ENCODE measurements around the gene NUMBL. TPM values are rescaled to one million over a fixed set of nuclear protein-coding genes. Genes with fewer than 3 reads are reported as not detected.
A peak's percentile ranks its signal among the peaks of the same experiment; 100 is the strongest.
"Not testable (repeated sequence)": the region's sequence is repeated elsewhere in the genome, so short reads cannot be mapped to it uniquely, and the experiment has no call there.

NUMBL gene
- total and polyA plus RNA-seq, 4 donors = 1.1 to 4.6 (median 2.7) TPM

- not testable (repeated sequence) for H3K27me3 ChIP-seq (ENCODE audit: control insufficient read depth in 4 of 4, insufficient read depth in 4 of 4, low read length in 3 of 4); H3K36me3 ChIP-seq (ENCODE audit: control insufficient read depth in 4 of 4, insufficient read depth in 3 of 4, low read depth in 1 of 4, low read length in 3 of 4); H3K9me3 ChIP-seq (ENCODE audit: control insufficient read depth in 4 of 4, low read length in 3 of 4); H3K4me1 ChIP-seq (ENCODE audit: control insufficient read depth in 4 of 4, insufficient read depth in 4 of 4, low read length in 3 of 4); H3K4me3 ChIP-seq (ENCODE audit: low read depth in 1 of 3, low read length in 3 of 3); H3K9ac ChIP-seq (ENCODE audit: low read depth in 1 of 2, low read length in 2 of 2); H3K27ac ChIP-seq (ENCODE audit: low read depth in 1 of 2, low read length in 2 of 2); DNase-seq (ENCODE audit: low spot score)
- 79% methylated on average over 14 of the region's 14 CpGs for WGBS
These were observed 65.9 kb downstream of the NUMBL start for GRCh38 chr19:40624369-40625153.

DNA sequence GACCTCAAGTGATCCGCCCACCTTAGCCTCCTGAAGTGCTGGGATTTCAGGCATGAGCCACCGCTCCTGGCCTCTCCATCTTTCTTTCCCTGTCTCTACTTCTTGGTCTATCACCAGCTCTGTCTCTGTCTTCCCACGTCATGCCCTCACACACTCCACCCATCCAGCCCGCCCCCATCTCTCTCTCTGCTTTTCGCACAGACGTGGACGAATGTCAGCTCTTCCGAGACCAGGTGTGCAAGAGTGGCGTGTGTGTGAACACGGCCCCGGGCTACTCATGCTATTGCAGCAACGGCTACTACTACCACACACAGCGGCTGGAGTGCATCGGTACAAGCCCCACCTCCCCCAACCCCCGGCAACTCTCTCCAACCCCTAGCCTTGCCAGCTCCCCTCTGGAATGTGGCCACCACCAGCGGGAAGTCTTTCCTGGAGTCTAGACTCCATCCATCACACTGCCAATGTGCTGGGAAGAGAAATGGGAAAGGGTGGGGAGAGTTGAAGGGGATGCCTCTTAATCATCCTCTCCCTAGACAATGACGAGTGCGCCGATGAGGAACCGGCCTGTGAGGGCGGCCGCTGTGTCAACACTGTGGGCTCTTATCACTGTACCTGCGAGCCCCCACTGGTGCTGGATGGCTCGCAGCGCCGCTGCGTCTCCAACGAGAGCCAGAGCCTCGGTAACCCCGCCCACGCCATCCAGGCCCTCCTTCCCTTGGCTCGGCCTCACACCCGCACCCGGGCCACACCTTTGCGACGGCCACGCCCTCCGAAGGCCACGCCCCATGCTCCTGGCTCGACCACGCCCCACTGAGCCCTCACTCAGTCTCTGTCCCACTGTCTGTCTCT, 66.8 kb downstream of the NUMBL start:
- Histone ChIP-seq H3K9me3 (ENCODE audit: control insufficient read depth in 4 of 4, low read length in 3 of 4) (no peaks in the 10 kb centered on the region), H3K9ac (ENCODE audit: low read depth in 1 of 2, low read length in 2 of 2) (no peak overlapping the region), H3K27me3 (ENCODE audit: control insufficient read depth in 4 of 4, insufficient read depth in 4 of 4, low read length in 3 of 4) (no peaks in the 10 kb centered on the region), H3K4me1 (ENCODE audit: control insufficient read depth in 4 of 4, insufficient read depth in 4 of 4, low read length in 3 of 4) (no peaks in the 10 kb centered on the region), H3K27ac (ENCODE audit: low read depth in 1 of 2, low read length in 2 of 2) (no peak overlapping the region), H3K4me3 (ENCODE audit: low read depth in 1 of 3, low read length in 3 of 3) (no peak overlapping the region), H3K36me3 (ENCODE audit: control insufficient read depth in 4 of 4, insufficient read depth in 3 of 4, low read depth in 1 of 4, low read length in 3 of 4) (no peaks in the 10 kb centered on the region)
- 36% methylated on average over 41 of the region's 41 CpGs for WGBS
- peak; percentile 81 for DNase-seq (ENCODE audit: low spot score)
- no peak for TF ChIP-seq HNF4G (IDR thresholded peaks at IDR 0.05)
- TF ChIP-seq, protein P1, sequence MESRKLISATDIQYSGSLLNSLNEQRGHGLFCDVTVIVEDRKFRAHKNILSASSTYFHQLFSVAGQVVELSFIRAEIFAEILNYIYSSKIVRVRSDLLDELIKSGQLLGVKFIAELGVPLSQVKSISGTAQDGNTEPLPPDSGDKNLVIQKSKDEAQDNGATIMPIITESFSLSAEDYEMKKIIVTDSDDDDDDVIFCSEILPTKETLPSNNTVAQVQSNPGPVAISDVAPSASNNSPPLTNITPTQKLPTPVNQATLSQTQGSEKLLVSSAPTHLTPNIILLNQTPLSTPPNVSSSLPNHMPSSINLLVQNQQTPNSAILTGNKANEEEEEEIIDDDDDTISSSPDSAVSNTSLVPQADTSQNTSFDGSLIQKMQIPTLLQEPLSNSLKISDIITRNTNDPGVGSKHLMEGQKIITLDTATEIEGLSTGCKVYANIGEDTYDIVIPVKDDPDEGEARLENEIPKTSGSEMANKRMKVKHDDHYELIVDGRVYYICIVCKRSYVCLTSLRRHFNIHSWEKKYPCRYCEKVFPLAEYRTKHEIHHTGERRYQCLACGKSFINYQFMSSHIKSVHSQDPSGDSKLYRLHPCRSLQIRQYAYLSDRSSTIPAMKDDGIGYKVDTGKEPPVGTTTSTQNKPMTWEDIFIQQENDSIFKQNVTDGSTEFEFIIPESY (IDR thresholded peaks at IDR 0.05) = no peak
- TF ChIP-seq HNF4A (conservative IDR thresholded peaks at IDR 0.05) = no peak
- TF ChIP-seq TAF1 (conservative IDR thresholded peaks at IDR 0.05) = no peak
- no peak for TF ChIP-seq EGR1 (IDR thresholded peaks at IDR 0.05; ENCODE audit: low read depth in 2 of 2)
- TF ChIP-seq FOXA1 (IDR thresholded peaks at IDR 0.05) = no peak
- no peak for TF ChIP-seq YY1 (IDR thresholded peaks at IDR 0.05)
- TF ChIP-seq, protein P2, sequence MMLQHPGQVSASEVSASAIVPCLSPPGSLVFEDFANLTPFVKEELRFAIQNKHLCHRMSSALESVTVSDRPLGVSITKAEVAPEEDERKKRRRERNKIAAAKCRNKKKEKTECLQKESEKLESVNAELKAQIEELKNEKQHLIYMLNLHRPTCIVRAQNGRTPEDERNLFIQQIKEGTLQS (IDR thresholded peaks at IDR 0.05) = no peak
- no peak for TF ChIP-seq RXRA (IDR thresholded peaks at IDR 0.05)
- TF ChIP-seq JUND (IDR thresholded peaks at IDR 0.05) = no peak
- TF ChIP-seq, protein P3, sequence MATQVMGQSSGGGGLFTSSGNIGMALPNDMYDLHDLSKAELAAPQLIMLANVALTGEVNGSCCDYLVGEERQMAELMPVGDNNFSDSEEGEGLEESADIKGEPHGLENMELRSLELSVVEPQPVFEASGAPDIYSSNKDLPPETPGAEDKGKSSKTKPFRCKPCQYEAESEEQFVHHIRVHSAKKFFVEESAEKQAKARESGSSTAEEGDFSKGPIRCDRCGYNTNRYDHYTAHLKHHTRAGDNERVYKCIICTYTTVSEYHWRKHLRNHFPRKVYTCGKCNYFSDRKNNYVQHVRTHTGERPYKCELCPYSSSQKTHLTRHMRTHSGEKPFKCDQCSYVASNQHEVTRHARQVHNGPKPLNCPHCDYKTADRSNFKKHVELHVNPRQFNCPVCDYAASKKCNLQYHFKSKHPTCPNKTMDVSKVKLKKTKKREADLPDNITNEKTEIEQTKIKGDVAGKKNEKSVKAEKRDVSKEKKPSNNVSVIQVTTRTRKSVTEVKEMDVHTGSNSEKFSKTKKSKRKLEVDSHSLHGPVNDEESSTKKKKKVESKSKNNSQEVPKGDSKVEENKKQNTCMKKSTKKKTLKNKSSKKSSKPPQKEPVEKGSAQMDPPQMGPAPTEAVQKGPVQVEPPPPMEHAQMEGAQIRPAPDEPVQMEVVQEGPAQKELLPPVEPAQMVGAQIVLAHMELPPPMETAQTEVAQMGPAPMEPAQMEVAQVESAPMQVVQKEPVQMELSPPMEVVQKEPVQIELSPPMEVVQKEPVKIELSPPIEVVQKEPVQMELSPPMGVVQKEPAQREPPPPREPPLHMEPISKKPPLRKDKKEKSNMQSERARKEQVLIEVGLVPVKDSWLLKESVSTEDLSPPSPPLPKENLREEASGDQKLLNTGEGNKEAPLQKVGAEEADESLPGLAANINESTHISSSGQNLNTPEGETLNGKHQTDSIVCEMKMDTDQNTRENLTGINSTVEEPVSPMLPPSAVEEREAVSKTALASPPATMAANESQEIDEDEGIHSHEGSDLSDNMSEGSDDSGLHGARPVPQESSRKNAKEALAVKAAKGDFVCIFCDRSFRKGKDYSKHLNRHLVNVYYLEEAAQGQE (IDR thresholded peaks at IDR 0.05) = no peak

Data from liver (tissue), 9 donors.